ENCODE results near the gene U2AF2. TPM values are rescaled to one million over a fixed set of nuclear protein-coding genes. Genes with fewer than 3 reads are reported as not detected.

U2AF2 gene
- total and polyA plus RNA-seq, 2 of the 4 experiments (the other 2 are of a cell fraction), result 120 to 260 TPM

DNA sequence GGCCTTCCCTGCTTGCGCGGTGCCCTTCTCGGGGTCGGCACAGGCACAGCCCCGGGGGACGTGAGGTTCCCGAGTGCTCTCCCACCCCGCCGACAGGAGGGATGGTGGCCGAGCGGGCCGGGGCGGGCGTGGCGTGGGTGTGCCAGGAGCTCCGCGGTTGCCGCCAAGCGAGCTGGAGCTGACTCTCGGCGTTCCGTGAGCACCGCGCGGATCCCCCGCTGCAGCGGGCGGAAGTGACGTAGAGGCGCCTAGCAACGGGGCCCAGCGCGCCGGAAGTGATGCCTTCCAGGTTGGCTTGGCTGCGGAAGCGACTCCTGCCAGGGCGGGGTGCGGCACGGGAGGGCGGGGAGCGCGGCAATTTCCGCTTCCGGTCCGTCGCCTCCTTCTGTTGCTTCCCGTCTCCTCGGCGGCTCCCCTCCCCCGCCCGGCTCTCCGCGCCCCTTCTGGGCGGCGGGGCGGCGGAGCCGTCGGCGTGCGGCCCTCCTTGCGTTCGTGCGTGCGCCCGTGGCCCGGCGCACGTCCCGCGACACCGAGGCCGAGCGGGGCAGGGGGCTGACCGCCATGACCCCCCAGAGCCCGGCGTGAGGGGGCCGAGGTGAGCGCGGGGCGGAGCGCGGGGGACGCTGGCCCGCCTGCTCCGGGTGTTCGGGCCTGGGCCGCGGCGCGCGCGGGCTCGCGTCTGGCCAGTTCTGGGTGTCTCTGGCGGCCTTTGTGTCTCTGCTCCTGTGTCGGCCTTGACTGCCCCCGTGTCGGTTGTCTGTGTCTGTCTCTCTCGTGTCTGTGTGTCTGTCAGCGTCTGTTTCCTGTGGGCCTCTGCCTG is 20.2 kb downstream of the U2AF2 start, which contains the start of gene EPN1 (continued):
- TF ChIP-seq, protein P1, sequence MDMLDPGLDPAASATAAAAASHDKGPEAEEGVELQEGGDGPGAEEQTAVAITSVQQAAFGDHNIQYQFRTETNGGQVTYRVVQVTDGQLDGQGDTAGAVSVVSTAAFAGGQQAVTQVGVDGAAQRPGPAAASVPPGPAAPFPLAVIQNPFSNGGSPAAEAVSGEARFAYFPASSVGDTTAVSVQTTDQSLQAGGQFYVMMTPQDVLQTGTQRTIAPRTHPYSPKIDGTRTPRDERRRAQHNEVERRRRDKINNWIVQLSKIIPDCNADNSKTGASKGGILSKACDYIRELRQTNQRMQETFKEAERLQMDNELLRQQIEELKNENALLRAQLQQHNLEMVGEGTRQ (IDR thresholded peaks at IDR 0.05; ENCODE audit: low read depth, low read length), result no peak
- peak; percentile 38; the same call in 1 of the 2 replicates for TF ChIP-seq POLR2A (IDR thresholded peaks at IDR 0.05; ENCODE audit: low read depth, low read length)
